SIG-M5 treated with dmso at 0.1 percent for 504 hours (cell line): ENCODE data around the gene RNF32.

Source experiments
- DNase-seq: peaks from one replicate; lab custom pipeline; 2025; ENCODE audit not compliant: unreplicated experiment; lab: John Stamatoyannopoulos, UW

RNF32 gene

GRCh38 chr7:156640257-156640948 is at the start of gene RNF32:
Gene RNF32 (plus strand): TSS chr7:156640774. CDS start chr7:156643878, 3,104 bp downstream.
- DNase-seq: peak; percentile 78

- DNase-seq: no peak
Observed at GRCh38 chr7:156592155-156592884, 48.3 kb upstream of the RNF32 start.

GRCh38 chr7:156594283-156595080 is 46.1 kb upstream of the RNF32 start:
- no peak for DNase-seq

- DNase-seq: no peak
Observed at GRCh38 chr7:156600496-156600895, 40.1 kb upstream of the RNF32 start.

GRCh38 chr7:156602283-156602682 is 38.3 kb upstream of the RNF32 start:
- no peak for DNase-seq

GRCh38 chr7:156603011-156603410 is 37.6 kb upstream of the RNF32 start:
- DNase-seq: no peak

GRCh38 chr7:156603629-156604028 is 36.9 kb upstream of the RNF32 start:
- no peak for DNase-seq

- DNase-seq: no peak
Observed at GRCh38 chr7:156604311-156604710, 36.3 kb upstream of the RNF32 start.

GRCh38 chr7:156604836-156605695 is 35.5 kb upstream of the RNF32 start:
- DNase-seq: no peak

- no peak for DNase-seq
Observed at GRCh38 chr7:156606135-156606534, 34.4 kb upstream of the RNF32 start.

GRCh38 chr7:156606691-156607331 is 33.8 kb upstream of the RNF32 start:
- no peak for DNase-seq

- no peak for DNase-seq
Observed at GRCh38 chr7:156607332-156608172, 33.0 kb upstream of the RNF32 start.

- DNase-seq: no peak
Observed at GRCh38 chr7:156608173-156608478, 32.4 kb upstream of the RNF32 start.

GRCh38 chr7:156609010-156609877 is 31.3 kb upstream of the RNF32 start:
- DNase-seq: no peak

GRCh38 chr7:156610130-156610529 is 30.4 kb upstream of the RNF32 start:
- DNase-seq: no peak

- no peak for DNase-seq
Observed at GRCh38 chr7:156610601-156611000, 30.0 kb upstream of the RNF32 start.

GRCh38 chr7:156611014-156612010 is 29.3 kb upstream of the RNF32 start:
- no peak for DNase-seq
